ENCODE measurements around the gene C1QB. TPM values are rescaled to one million over a fixed set of nuclear protein-coding genes. Genes with fewer than 3 reads are reported as not detected.

The C1QB gene
- total and polyA plus RNA-seq, 7 donors: 82.0 to 843 (median 367) TPM

GRCh38 chr1:22621761-22622160, 31.3 kb upstream of the C1QB start:
- H3K27me3 ChIP-seq: peaks cover 3 to 87% (median 57%) of the 10 kb centered on the region in 3 donors
- WGBS, 2 donors: 56 to 60% methylated on average over 4 of the region's 4 CpGs
- TF ChIP-seq EP300 (IDR thresholded peaks at IDR 0.05): no peak
- no peak for TF ChIP-seq POLR2AphosphoS5 (IDR thresholded peaks at IDR 0.05)
- TF ChIP-seq POLR2A (IDR thresholded peaks at IDR 0.05): no peak
- TF ChIP-seq, protein P1, sequence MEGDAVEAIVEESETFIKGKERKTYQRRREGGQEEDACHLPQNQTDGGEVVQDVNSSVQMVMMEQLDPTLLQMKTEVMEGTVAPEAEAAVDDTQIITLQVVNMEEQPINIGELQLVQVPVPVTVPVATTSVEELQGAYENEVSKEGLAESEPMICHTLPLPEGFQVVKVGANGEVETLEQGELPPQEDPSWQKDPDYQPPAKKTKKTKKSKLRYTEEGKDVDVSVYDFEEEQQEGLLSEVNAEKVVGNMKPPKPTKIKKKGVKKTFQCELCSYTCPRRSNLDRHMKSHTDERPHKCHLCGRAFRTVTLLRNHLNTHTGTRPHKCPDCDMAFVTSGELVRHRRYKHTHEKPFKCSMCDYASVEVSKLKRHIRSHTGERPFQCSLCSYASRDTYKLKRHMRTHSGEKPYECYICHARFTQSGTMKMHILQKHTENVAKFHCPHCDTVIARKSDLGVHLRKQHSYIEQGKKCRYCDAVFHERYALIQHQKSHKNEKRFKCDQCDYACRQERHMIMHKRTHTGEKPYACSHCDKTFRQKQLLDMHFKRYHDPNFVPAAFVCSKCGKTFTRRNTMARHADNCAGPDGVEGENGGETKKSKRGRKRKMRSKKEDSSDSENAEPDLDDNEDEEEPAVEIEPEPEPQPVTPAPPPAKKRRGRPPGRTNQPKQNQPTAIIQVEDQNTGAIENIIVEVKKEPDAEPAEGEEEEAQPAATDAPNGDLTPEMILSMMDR (IDR thresholded peaks at IDR 0.05): no peak

DNA sequence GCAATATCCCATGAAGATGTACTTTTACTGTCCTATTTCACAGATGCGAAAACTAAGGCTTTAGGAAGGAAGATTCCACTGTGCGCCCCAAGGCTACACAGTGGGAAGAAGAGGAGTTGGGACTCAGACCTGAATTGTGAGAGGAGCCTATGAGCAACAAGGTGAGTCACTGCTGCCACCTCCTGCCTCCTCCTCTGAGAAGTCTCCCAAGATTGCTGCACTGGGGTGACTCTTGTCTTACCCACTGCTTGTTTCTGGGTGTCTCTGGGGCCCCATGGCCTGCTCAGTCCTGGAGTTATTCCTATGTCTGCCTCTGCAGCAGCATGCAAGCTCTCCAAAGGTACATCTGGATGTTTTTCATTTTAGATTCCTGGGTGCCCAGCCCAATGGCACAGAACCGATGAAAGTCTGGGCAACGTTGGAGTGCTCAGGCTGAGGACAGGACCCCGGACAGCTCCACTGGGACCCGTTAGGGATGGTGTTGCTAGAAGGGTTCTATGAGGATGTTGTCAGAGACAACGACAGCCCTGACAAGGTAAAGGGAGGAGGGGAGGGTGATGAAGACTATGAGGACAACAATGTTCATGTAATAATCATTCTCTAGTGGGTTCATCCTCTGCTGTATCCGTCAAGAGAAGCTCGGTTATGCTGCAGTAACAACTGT, 27.6 kb upstream of the C1QB start:
- peaks cover 3 to 77% (median 58%) of the 10 kb centered on the region in 3 donors for H3K27me3 ChIP-seq
- intact Hi-C loops (cut with DNase I): no loop called here
- WGBS, 2 donors: 37 to 39% methylated on average over 9 of the region's 9 CpGs
- TF ChIP-seq, protein P1 (IDR thresholded peaks at IDR 0.05): no peak
- no peak for TF ChIP-seq POLR2A (IDR thresholded peaks at IDR 0.05)
- no peak for TF ChIP-seq EP300 (IDR thresholded peaks at IDR 0.05)
- TF ChIP-seq POLR2AphosphoS5 (IDR thresholded peaks at IDR 0.05): no peak
- no peaks in the 10 kb centered on the region for H3K4me1 ChIP-seq
- no peaks in the 10 kb centered on the region for H3K36me3 ChIP-seq
- H3K27ac ChIP-seq: no peak overlapping the region
- DNase-seq: no peak
- no peaks in the 10 kb centered on the region for H3K9me3 ChIP-seq
- no peak overlapping the region for H3K4me3 ChIP-seq

More at GRCh38 chr1:22621761-22622160, 31.3 kb upstream of the C1QB start:
- intact Hi-C loops (cut with DNase I): no loop called here
- Histone ChIP-seq H3K4me3 (no peak overlapping the region), H3K27ac (no peak overlapping the region), H3K4me1 (no peaks in the 10 kb centered on the region), H3K9me3 (no peaks in the 10 kb centered on the region), H3K36me3 (no peaks in the 10 kb centered on the region)
- no peak for DNase-seq

- no peaks in the 10 kb centered on the region for H3K4me1 ChIP-seq
- no peak overlapping the region for H3K27ac ChIP-seq
- TF ChIP-seq EP300 (IDR thresholded peaks at IDR 0.05) (no peak), POLR2AphosphoS5 (IDR thresholded peaks at IDR 0.05) (no peak), POLR2A (IDR thresholded peaks at IDR 0.05) (no peak)
- TF ChIP-seq, protein P1 (IDR thresholded peaks at IDR 0.05): no peak
- intact Hi-C loops (cut with DNase I): no loop called here
- no peaks in the 10 kb centered on the region for H3K36me3 ChIP-seq
- DNase-seq: no peak
- no peak overlapping the region for H3K4me3 ChIP-seq
- 16 to 24% methylated on average over 20 of the region's 20 CpGs for WGBS, 2 donors
- no peaks in the 10 kb centered on the region for H3K9me3 ChIP-seq
- H3K27me3 ChIP-seq: peaks cover 3 to 68% (median 48%) of the 10 kb centered on the region in 3 donors
These were observed 26.5 kb upstream of the C1QB start for GRCh38 chr1:22626237-22627157.

DNA sequence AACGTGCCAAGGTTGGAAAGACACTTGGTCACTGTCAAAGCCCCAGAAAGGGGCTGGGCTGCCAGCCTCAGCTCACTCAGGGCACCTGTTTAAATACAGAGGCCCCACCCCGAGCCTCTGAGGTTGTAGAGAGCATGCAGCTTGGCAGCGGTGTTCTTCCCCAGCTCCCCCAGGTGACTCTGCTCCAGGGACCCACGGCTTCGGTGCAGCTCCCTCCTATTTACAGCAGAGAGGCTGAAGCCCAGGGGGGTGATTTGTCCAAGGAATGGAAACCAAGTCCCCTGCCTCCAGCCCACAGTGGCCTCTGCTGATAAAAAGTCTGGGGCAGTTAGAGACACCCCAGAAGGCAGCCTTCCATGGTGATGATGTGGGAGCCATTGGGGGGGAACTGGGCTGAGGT, 25.7 kb upstream of the C1QB start:
- no peaks in the 10 kb centered on the region for H3K36me3 ChIP-seq
- no peak overlapping the region for H3K27ac ChIP-seq
- H3K27me3 ChIP-seq: peaks cover 3 to 68% (median 43%) of the 10 kb centered on the region in 3 donors
- H3K4me1 ChIP-seq: no peaks in the 10 kb centered on the region
- no peak for DNase-seq
- H3K4me3 ChIP-seq: no peak overlapping the region
- H3K9me3 ChIP-seq: no peaks in the 10 kb centered on the region
- TF ChIP-seq, protein P1 (IDR thresholded peaks at IDR 0.05): no peak
- no peak for TF ChIP-seq POLR2AphosphoS5 (IDR thresholded peaks at IDR 0.05)
- no peak for TF ChIP-seq POLR2A (IDR thresholded peaks at IDR 0.05)
- no peak for TF ChIP-seq EP300 (IDR thresholded peaks at IDR 0.05)
- intact Hi-C loops (cut with DNase I): no loop called here
- 13 to 48% methylated on average over 5 of the region's 5 CpGs for WGBS, 2 donors

Measured in sigmoid colon (tissue), 7 donors.